ENCODE measurements around the gene AOPEP. TPM values are rescaled to one million over a fixed set of nuclear protein-coding genes. Genes with fewer than 3 reads are reported as not detected.

AOPEP gene
- total RNA-seq, 4 donors from 2014 or later, result 126 to 216 (median 136) TPM

- WGBS, 2 donors, result 90 to 93% methylated on average over 14 of the region's 14 CpGs
- TF ChIP-seq CTCF (IDR thresholded peaks at IDR 0.05) (no peak), POLR2A (IDR thresholded peaks at IDR 0.05) (no peak)
- intact Hi-C loops (cut with DNase I), result no loop called here
- Histone ChIP-seq H3K27me3 (no peaks in the 10 kb centered on the region), H3K4me1 (peaks cover 12 to 17% of the 10 kb centered on the region in 2 donors), H3K9me3 (no peaks in the 10 kb centered on the region), H3K4me3 (replicated peaks in 1 of 3) (no peak overlapping the region), H3K27ac (no peak overlapping the region), H3K36me3 (no peaks in the 10 kb centered on the region)
- DNase-seq, result no peak
These were observed 384.5 kb downstream of the AOPEP start for GRCh38 chr9:95110921-95111525.

GRCh38 chr9:95111716-95112115 lies 385.2 kb downstream of the AOPEP start:
- Histone ChIP-seq H3K27ac (no peak overlapping the region), H3K4me3 (replicated peaks in 1 of 3) (no peak overlapping the region), H3K4me1 (peaks cover 12 to 15% of the 10 kb centered on the region in 2 donors), H3K27me3 (no peaks in the 10 kb centered on the region), H3K36me3 (no peaks in the 10 kb centered on the region), H3K9me3 (no peaks in the 10 kb centered on the region)
- TF ChIP-seq POLR2A (IDR thresholded peaks at IDR 0.05) (no peak), CTCF (IDR thresholded peaks at IDR 0.05) (no peak)
- no peak for DNase-seq
- intact Hi-C loops (cut with DNase I), result no loop called here
- WGBS, 2 donors, result 73% methylated on average over 11 of the region's 11 CpGs

GRCh38 chr9:95112436-95113280 lies 386.2 kb downstream of the AOPEP start:
- intact Hi-C loops (cut with DNase I), result no loop called here
- no peak for DNase-seq
- WGBS, 2 donors, result 93 to 97% methylated on average over 12 of the region's 12 CpGs
- no peak for TF ChIP-seq POLR2A (IDR thresholded peaks at IDR 0.05)
- TF ChIP-seq CTCF (IDR thresholded peaks at IDR 0.05), result no peak
- Histone ChIP-seq H3K36me3 (no peaks in the 10 kb centered on the region), H3K27ac (no peak overlapping the region), H3K4me3 (replicated peaks in 1 of 3) (no peak overlapping the region), H3K27me3 (no peaks in the 10 kb centered on the region), H3K9me3 (no peaks in the 10 kb centered on the region), H3K4me1 (peaks cover 3 to 6% of the 10 kb centered on the region in 2 donors)

- no peak for DNase-seq
- TF ChIP-seq CTCF (IDR thresholded peaks at IDR 0.05), result no peak
- TF ChIP-seq POLR2A (IDR thresholded peaks at IDR 0.05), result no peak
- H3K9me3 ChIP-seq, result no peaks in the 10 kb centered on the region
- H3K27ac ChIP-seq, result no peak overlapping the region
- no peaks in the 10 kb centered on the region for H3K27me3 ChIP-seq
- 95 to 97% methylated on average over 6 of the region's 6 CpGs for WGBS, 2 donors
- H3K36me3 ChIP-seq, result no peaks in the 10 kb centered on the region
- H3K4me3 ChIP-seq (replicated peaks in 1 of 3), result no peak overlapping the region
- intact Hi-C loops (cut with DNase I), result no loop called here
- no peaks in the 10 kb centered on the region for H3K4me1 ChIP-seq
These were observed 388.6 kb downstream of the AOPEP start for GRCh38 chr9:95115104-95115503.

All from thyroid gland (tissue), 4 donors.